DMS 273 treated with DMSO at 0.1 percent for 48 hours (cell line): ENCODE results near the gene SEMA3D.
A peak's percentile ranks its signal among the peaks of the same experiment; 100 is the strongest.

Experiments
- DNase-seq: peaks from one replicate; lab custom pipeline; 2025; lab: John Stamatoyannopoulos, UW

Gene SEMA3D

GRCh38 chr7:84985073-84985784, 201.6 kb downstream of the SEMA3D start:
- no peak for DNase-seq

GRCh38 chr7:84982199-84982598, 204.7 kb downstream of the SEMA3D start:
- no peak for DNase-seq

- no peak for DNase-seq
Measured at GRCh38 chr7:84981055-84981976, 205.5 kb downstream of the SEMA3D start.

- DNase-seq: no peak
Measured at GRCh38 chr7:84975586-84976185, 211.2 kb downstream of the SEMA3D start.

GRCh38 chr7:84971360-84971759, 215.5 kb downstream of the SEMA3D start:
- DNase-seq: peak; percentile 77

- DNase-seq: no peak
Measured at GRCh38 chr7:84970670-84971069, 216.2 kb downstream of the SEMA3D start.

GRCh38 chr7:84953234-84953633, 233.6 kb downstream of the SEMA3D start:
- DNase-seq: no peak

DNA sequence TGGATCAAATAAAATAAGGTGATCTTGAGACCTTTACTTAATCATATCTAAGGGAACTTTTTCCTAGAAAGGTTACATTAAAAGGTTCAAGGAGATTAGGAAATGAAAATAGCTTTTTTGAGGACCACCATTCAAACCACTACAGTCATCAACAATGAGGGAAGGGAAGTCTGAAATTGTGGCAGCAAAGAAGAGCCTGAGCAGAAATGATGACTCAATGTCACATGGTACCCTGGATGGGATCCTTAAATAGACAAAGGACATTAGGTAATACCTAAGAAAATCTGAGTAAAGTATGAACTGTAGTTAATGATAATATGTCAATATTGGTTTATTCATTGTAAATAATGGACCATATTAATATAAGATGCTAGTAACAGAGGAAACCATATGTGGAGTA, 236.0 kb downstream of the SEMA3D start:
- DNase-seq: no peak

- no peak for DNase-seq
Measured at GRCh38 chr7:84949501-84949900, 237.4 kb downstream of the SEMA3D start.

- no peak for DNase-seq
Measured at GRCh38 chr7:84949067-84949466, 237.8 kb downstream of the SEMA3D start.

DNA sequence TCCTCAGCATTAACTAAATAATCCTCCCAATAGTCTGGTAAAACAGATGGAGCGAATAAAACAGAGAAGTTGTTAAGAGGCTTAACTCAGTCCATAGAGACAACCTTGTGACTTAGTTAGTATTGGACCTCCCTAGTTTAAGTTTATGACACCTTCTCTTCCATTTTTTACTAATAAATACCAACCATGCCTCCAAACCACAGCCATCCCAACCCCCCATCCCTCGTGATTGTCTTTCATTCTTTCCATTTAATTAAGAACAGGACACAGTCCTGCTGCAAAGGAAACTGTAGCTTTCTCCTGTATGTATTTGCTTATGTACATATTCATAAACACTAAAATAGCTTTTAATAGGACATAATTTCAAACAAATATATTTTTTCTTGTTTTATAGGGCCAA, 238.2 kb downstream of the SEMA3D start:
- no peak for DNase-seq

- no peak for DNase-seq
Measured at GRCh38 chr7:84946549-84946948, 240.3 kb downstream of the SEMA3D start.
